Endothelial cell of umbilical vein (primary cell): ENCODE measurements around the gene EXD3. TPM values are rescaled to one million over a fixed set of nuclear protein-coding genes. Genes with fewer than 3 reads are reported as not detected.
A peak's percentile ranks its signal among the peaks of the same experiment; 100 is the strongest.

Experiments
- BruUV-seq: library from RNA; stranded (reverse); fragments of 400-500 nt; replicated peaks from 2 replicates; lab custom pipeline; 2021; lab: Mats Ljungman, UMichigan
- CTCF ChIA-PET: fragments of 300-600, 350-600 bp; sonication (Branson Sonifier 250); formaldehyde crosslinking; loops from one replicate; lab custom pipeline; 2021; ENCODE audit warnings: antibody characterized with exemption, inconsistent platforms; lab: Charles Lee
- POLR2A ChIA-PET: fragments of 300-600, 350-600 bp; sonication (Branson Sonifier 250); formaldehyde crosslinking; loops from one replicate; lab custom pipeline; 2021; ENCODE audit warnings: antibody characterized with exemption, inconsistent platforms; lab: Charles Lee
- DNase-seq: peaks from one replicate; pipeline ENCODE4 v3.0.0-alpha.2; 2011; ENCODE audit warnings: low read depth, low spot score
- FAIRE-seq: peaks from 2 replicates; lab custom pipeline; 2011; peaks lifted over from hg19 to GRCh38; lab: Jason Lieb, UNC
- H2AFZ ChIP-seq: 2 replicates; pipeline ENCODE4 v1.6.0; 2012; ENCODE audit warnings: low read depth, low read length, control low read depth, inconsistent platforms
- H3K27ac ChIP-seq: 2 replicates; pipeline ENCODE4 v1.5.1; 2011; ENCODE audit warnings: low read depth, mild to moderate bottlenecking, control low read depth, low read length, moderate library complexity; ENCODE audit not compliant: insufficient read depth
- H3K27me3 ChIP-seq, 2 experiments: 2 replicates each; pipeline versions ENCODE4 v1.6.0 to v1.6.1; 2011; ENCODE audit warnings: low read length in 2 of 2, mixed read lengths in 1 of 2; ENCODE audit not compliant: control insufficient read depth in 2 of 2, insufficient read depth in 2 of 2
- H3K36me3 ChIP-seq, 2 experiments: 2 replicates in 1 of 2; 3 replicates in 1 of 2; pipeline ENCODE4 v1.5.1; 2011; ENCODE audit warnings: low read length in 2 of 2, mild to moderate bottlenecking in 1 of 2, moderate library complexity in 1 of 2; ENCODE audit not compliant: control insufficient read depth in 2 of 2, insufficient read depth in 2 of 2; ENCODE audit errors: extremely low read depth in 1 of 2
- H3K4me1 ChIP-seq: 3 replicates; pipeline ENCODE4 v1.5.1; 2011; ENCODE audit warnings: mild to moderate bottlenecking, low read length; ENCODE audit not compliant: control insufficient read depth, insufficient read depth; ENCODE audit errors: extremely low read depth
- H3K4me2 ChIP-seq: 2 replicates; pipeline ENCODE4 v1.6.1; 2011; ENCODE audit warnings: low read length, control low read depth, mixed read lengths; ENCODE audit not compliant: insufficient read depth
- H3K4me3 ChIP-seq, 3 experiments: fragments of 200-600 bp in 1 of 3; sonication (generic), shearing (Covaris generic) in 1 of 3; replicated peaks in 1 of 3; 2 replicates each; pipeline ENCODE4 v1.5.1; 2011 to 2016; ENCODE audit warnings: control low read depth in 3 of 3, low read length in 3 of 3, mild to moderate bottlenecking in 2 of 3, inconsistent platforms in 1 of 3, low read depth in 1 of 3, moderate library complexity in 1 of 3; ENCODE audit not compliant: insufficient read depth in 1 of 3
- H3K79me2 ChIP-seq: 2 replicates; pipeline ENCODE4 v1.6.0; 2012; ENCODE audit warnings: low read length, inconsistent platforms; ENCODE audit not compliant: control insufficient read depth, insufficient read depth
- H3K9ac ChIP-seq: replicated peaks from 2 replicates; pipeline ENCODE3; 2011; ENCODE audit warnings: low read length, control low read depth; ENCODE audit not compliant: insufficient read depth; ENCODE audit errors: extremely low read depth
- H3K9me1 ChIP-seq: replicated peaks from 3 replicates; pipeline ENCODE4 v1.6.0; 2011; ENCODE audit warnings: mild to moderate bottlenecking, low read length; ENCODE audit not compliant: control insufficient read depth, insufficient read depth; ENCODE audit errors: extremely low read depth
- H3K9me3 ChIP-seq: replicated peaks from 2 replicates; pipeline ENCODE4 v1.5.1; 2012; ENCODE audit warnings: low read length, inconsistent platforms; ENCODE audit not compliant: control insufficient read depth, insufficient read depth
- H4K20me1 ChIP-seq: replicated peaks from 2 replicates; pipeline ENCODE3; 2011; ENCODE audit warnings: mild to moderate bottlenecking, low read length; ENCODE audit not compliant: control insufficient read depth, insufficient read depth; ENCODE audit errors: extremely low read depth
- EZH2 ChIP-seq: IDR thresholded peaks from 2 replicates; pipeline ENCODE4 v1.6.1; 2012; ENCODE audit warnings: borderline replicate concordance, low read depth, mild to moderate bottlenecking, moderate library complexity, low read length, inconsistent platforms; ENCODE audit not compliant: severe bottlenecking
- JUN ChIP-seq: IDR thresholded peaks from 2 replicates; pipeline ENCODE4 v1.6.1; 2011; ENCODE audit warnings: borderline replicate concordance, low read depth; ENCODE audit not compliant: insufficient read length, insufficient read depth
- MYC ChIP-seq: IDR thresholded peaks from one replicate; pipeline ENCODE4 v1.6.1; 2011; ENCODE audit warnings: mild to moderate bottlenecking, low read depth, low read length
- POLR2A ChIP-seq: IDR thresholded peaks from 2 replicates; pipeline ENCODE4 v1.6.1; 2012; ENCODE audit warnings: low read depth, mild to moderate bottlenecking, control low read depth, low read length
- POLR2AphosphoS5 ChIP-seq: IDR thresholded peaks from 2 replicates; pipeline ENCODE4 v1.6.1; 2012; ENCODE audit warnings: low read depth, mild to moderate bottlenecking, control low read depth, low read length, moderate library complexity; ENCODE audit not compliant: insufficient read depth
- dilution Hi-C: fragments of 300-500 bp; cut with MboI; formaldehyde crosslinking; loops from one replicate; pipeline ENCODE4 v1.15.0; 2019; ENCODE audit warnings: low sequenced_read_pairs; ENCODE audit not compliant: extremely low pct_ligation_motif_present
- intact Hi-C: fragments of 100-400 bp; cut with micrococcal nuclease; formaldehyde crosslinking; loops from one replicate; pipeline ENCODE4 v1.10.0; 2022
- polyA plus RNA-seq, 4 experiments: library from polyadenylated mRNA; depleted of rRNA in 3 of 4; stranded (reverse) in 3 of 4; unstranded in 1 of 4; fragments of >200 nt; gene quantifications; 2 replicates each; pipeline versions ENCODE4 v1.2.1 to v1.2.3, GENCODE V29; 2011 to 2012; ENCODE audit warnings: missing spikeins in 1 of 4
- total RNA-seq: library from RNA; stranded (reverse); gene quantifications from 2 replicates; pipeline ENCODE4 v1.2.3, GENCODE V29; 2021
- TF ChIP-seq, protein P1 (sequence below), 2 donors: IDR thresholded peaks; 1 replicate in 1 of 2; 2 replicates in 1 of 2; pipeline ENCODE4 v1.5.1; 2011; ENCODE audit warnings: low read length in 2 of 2, mild to moderate bottlenecking in 2 of 2, moderate library complexity in 2 of 2, control low read depth in 1 of 2, inconsistent platforms in 1 of 2, low read depth in 1 of 2; ENCODE audit not compliant: insufficient read depth in 1 of 2; ENCODE audit errors: extremely low read depth in 1 of 2

Gene EXD3
- total and polyA plus RNA-seq, 2 donors (not counting 3 experiments of a cell fraction or from before 2014, with no cell fraction given), result 17.7 to 30.3 TPM

DNA sequence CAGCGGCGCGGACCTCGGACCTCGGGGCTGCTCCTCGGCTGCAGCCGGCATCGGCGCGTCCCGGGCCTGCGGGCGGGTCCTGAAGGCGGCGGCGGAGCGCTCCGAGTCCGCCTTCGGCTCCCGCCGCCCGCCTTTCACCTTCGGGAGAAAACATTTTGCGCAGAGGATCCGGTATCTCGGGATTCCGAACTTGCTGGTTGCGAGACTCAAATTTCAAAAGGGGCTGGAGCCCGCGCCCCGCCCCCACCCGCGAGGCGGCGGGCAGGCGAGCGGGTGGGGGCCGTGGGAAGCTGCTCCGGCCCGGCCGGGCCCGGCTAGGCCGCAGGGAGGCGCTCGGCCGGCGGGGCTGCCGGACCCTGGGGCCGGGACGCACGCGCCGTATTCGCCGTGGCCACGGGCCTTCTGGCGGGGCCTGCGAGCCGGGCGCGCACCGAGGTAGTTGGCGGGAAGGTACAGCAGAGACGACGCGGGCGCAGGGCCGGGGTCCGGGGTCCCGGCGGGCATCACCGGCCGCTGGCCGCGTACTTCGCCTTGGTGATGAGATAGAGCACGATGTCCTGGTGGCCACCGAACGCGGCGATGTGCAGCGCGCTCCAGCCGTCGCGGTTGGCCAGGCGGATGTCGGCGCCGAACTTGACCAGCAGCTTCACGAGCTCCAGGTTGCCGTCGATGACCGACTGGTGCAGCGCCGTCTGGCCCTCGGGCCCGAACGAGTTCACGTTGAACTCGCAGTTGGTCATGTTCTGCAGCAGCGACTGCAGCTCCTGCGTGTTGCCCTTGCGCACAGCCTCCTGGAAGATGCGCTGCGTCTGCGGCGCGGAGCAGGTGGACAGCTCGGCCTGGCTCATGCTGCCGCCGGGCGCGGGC lies 121.6 kb downstream of the EXD3 start:
- Histone ChIP-seq H2AFZ (no peak overlapping the region), H3K9me3 (no peaks in the 10 kb centered on the region), H3K4me3 (peak overlapping the region; percentile 61 to 83 (median 70)), H4K20me1 (no peaks in the 10 kb centered on the region), H3K9me1 (no peaks in the 10 kb centered on the region), H3K27me3 (no peaks in the 10 kb centered on the region), H3K27ac (peak overlapping the region; percentile 93), H3K4me2 (peak overlapping the region; percentile 37), H3K9ac (peak overlapping the region; percentile 53), H3K79me2 (peaks cover 26% of the 10 kb centered on the region), H3K36me3 (no peaks in the 10 kb centered on the region), H3K4me1 (peaks cover 68% of the 10 kb centered on the region)
- peak; percentile 63 for DNase-seq
- BruUV-seq, result no TSS peak
- TF ChIP-seq POLR2A (no peak), JUN (no peak), EZH2 (no peak), POLR2AphosphoS5 (no peak), MYC (no peak)
- TF ChIP-seq, protein P1, sequence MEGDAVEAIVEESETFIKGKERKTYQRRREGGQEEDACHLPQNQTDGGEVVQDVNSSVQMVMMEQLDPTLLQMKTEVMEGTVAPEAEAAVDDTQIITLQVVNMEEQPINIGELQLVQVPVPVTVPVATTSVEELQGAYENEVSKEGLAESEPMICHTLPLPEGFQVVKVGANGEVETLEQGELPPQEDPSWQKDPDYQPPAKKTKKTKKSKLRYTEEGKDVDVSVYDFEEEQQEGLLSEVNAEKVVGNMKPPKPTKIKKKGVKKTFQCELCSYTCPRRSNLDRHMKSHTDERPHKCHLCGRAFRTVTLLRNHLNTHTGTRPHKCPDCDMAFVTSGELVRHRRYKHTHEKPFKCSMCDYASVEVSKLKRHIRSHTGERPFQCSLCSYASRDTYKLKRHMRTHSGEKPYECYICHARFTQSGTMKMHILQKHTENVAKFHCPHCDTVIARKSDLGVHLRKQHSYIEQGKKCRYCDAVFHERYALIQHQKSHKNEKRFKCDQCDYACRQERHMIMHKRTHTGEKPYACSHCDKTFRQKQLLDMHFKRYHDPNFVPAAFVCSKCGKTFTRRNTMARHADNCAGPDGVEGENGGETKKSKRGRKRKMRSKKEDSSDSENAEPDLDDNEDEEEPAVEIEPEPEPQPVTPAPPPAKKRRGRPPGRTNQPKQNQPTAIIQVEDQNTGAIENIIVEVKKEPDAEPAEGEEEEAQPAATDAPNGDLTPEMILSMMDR (IDR thresholded peaks at IDR 0.05; ENCODE audit: extremely low read depth in 1 of 2, insufficient read depth in 1 of 2, low read depth in 1 of 2, low read length in 2 of 2), result peak; percentile 18 to 36
- dilution Hi-C loops, result no loop called here
- FAIRE-seq, result no peak
- ChIA-PET POLR2A (interaction anchor here (0.7 to 1.9 kb wide), 6 partner anchors 15 to 121 kb away, joined by 3 to 7 read pairs (median 4); partner anchors contain the start of genes EXD3 and NOXA1), CTCF (interaction anchor here (0.5 to 3.1 kb wide), 31 partner anchors 7 to 250 kb away, joined by 3 to 36 read pairs (median 6); partner anchors contain the start of genes MRPL41 and TOR4A)
- intact Hi-C loops, result no loop called here
